ENCODE data around the gene SCGB1D1. TPM values are rescaled to one million over a fixed set of nuclear protein-coding genes. Genes with fewer than 3 reads are reported as not detected.

SCGB1D1 gene
- total RNA-seq, 1 donor from 2014 or later = not detected

DNA sequence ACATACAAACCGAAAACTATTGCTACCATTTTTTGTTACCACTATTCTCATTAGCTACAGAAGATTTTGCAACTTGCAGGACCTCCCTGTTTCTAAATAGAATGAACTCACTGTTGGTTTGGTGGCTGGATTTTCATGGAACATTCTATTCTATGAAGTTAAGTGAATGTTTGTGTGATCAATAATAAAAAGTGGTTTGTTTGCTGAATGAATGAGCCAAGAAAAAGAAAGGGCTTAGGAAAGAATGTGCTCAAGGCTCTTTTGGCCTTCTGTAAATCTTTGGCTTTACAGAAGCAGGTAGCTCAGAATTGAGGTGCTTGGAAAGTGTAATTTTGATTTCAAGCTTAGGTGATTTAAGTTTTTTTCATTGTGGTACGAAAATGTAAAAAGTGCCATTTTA, 46.2 kb downstream of the SCGB1D1 start:
- H3K27me3 ChIP-seq = no peaks in the 10 kb centered on the region
- no peaks in the 10 kb centered on the region for H3K36me3 ChIP-seq
- no peaks in the 10 kb centered on the region for H3K79me2 ChIP-seq (ENCODE audit: low read depth)
- no peak for TF ChIP-seq EZH2phosphoT487 (IDR thresholded peaks at IDR 0.05)
- TF ChIP-seq EZH2 (IDR thresholded peaks at IDR 0.05) = no peak
- TF ChIP-seq, protein P1, sequence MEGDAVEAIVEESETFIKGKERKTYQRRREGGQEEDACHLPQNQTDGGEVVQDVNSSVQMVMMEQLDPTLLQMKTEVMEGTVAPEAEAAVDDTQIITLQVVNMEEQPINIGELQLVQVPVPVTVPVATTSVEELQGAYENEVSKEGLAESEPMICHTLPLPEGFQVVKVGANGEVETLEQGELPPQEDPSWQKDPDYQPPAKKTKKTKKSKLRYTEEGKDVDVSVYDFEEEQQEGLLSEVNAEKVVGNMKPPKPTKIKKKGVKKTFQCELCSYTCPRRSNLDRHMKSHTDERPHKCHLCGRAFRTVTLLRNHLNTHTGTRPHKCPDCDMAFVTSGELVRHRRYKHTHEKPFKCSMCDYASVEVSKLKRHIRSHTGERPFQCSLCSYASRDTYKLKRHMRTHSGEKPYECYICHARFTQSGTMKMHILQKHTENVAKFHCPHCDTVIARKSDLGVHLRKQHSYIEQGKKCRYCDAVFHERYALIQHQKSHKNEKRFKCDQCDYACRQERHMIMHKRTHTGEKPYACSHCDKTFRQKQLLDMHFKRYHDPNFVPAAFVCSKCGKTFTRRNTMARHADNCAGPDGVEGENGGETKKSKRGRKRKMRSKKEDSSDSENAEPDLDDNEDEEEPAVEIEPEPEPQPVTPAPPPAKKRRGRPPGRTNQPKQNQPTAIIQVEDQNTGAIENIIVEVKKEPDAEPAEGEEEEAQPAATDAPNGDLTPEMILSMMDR (IDR thresholded peaks at IDR 0.05) = no peak
- DNase-seq (ENCODE audit: low spot score) = no peak
- H3K9ac ChIP-seq = no peak overlapping the region
- no peaks in the 10 kb centered on the region for H4K20me1 ChIP-seq (ENCODE audit: low read depth)
- H3K4me3 ChIP-seq = no peak overlapping the region
- H3K9me3 ChIP-seq (ENCODE audit: low read depth) = no peaks in the 10 kb centered on the region
- Mint-ChIP-seq H3K9me3 (no peaks in the 10 kb centered on the region), H3K4me1 (no peaks in the 10 kb centered on the region), H3K36me3 (no peaks in the 10 kb centered on the region), H3K27me3 (ENCODE audit: insufficient read depth, low read depth) (peaks cover 9% of the 10 kb centered on the region), H3K4me3 (no peak overlapping the region), H3K27ac (no peak overlapping the region)
- H2AFZ ChIP-seq (replicated peaks) = no peak overlapping the region
- no peak overlapping the region for H3K4me2 ChIP-seq
- H3K27ac ChIP-seq = no peak overlapping the region
- no peaks in the 10 kb centered on the region for H3K4me1 ChIP-seq
- no peaks in the 10 kb centered on the region for H3F3A ChIP-seq (ENCODE audit: low read depth)

DNA sequence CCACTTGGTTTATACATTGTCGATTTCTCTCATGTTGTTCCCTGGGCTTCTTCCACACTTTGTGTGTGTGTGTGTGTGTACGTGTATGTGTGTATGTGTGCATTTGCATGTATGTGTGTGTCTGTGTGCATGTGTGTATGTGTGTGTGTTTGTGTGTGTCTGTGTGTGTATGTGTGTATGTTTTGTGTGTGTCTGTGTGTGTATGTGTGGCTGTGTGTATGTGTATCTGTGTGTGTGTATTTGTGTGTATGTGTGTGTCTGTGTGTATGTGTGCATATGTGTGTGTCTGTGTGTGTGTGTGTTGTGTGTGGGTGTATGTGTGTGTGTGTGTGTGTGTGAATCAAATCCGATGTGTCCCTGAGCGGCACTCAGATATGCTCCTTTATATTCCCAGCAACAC, 47.5 kb downstream of the SCGB1D1 start:
- H4K20me1 ChIP-seq (ENCODE audit: low read depth) = no peaks in the 10 kb centered on the region
- no peaks in the 10 kb centered on the region for H3K9me3 ChIP-seq (ENCODE audit: low read depth)
- no peaks in the 10 kb centered on the region for H3K4me1 ChIP-seq
- Mint-ChIP-seq H3K27me3 (ENCODE audit: insufficient read depth, low read depth) (peaks cover 7% of the 10 kb centered on the region), H3K27ac (no peak overlapping the region), H3K36me3 (no peaks in the 10 kb centered on the region), H3K4me1 (peaks cover 2% of the 10 kb centered on the region), H3K4me3 (no peak overlapping the region), H3K9me3 (no peaks in the 10 kb centered on the region)
- H3K79me2 ChIP-seq (ENCODE audit: low read depth) = no peaks in the 10 kb centered on the region
- no peaks in the 10 kb centered on the region for H3K36me3 ChIP-seq
- H3K4me3 ChIP-seq = no peak overlapping the region
- H2AFZ ChIP-seq (replicated peaks) = no peak overlapping the region
- H3K4me2 ChIP-seq = no peak overlapping the region
- no peak overlapping the region for H3K27ac ChIP-seq
- no peaks in the 10 kb centered on the region for H3F3A ChIP-seq (ENCODE audit: low read depth)
- no peak for DNase-seq (ENCODE audit: low spot score)
- H3K9ac ChIP-seq = no peak overlapping the region
- TF ChIP-seq EZH2phosphoT487 (IDR thresholded peaks at IDR 0.05) = no peak
- TF ChIP-seq, protein P1 (IDR thresholded peaks at IDR 0.05) = no peak
- no peak for TF ChIP-seq EZH2 (IDR thresholded peaks at IDR 0.05)
- H3K27me3 ChIP-seq = no peaks in the 10 kb centered on the region

DNA sequence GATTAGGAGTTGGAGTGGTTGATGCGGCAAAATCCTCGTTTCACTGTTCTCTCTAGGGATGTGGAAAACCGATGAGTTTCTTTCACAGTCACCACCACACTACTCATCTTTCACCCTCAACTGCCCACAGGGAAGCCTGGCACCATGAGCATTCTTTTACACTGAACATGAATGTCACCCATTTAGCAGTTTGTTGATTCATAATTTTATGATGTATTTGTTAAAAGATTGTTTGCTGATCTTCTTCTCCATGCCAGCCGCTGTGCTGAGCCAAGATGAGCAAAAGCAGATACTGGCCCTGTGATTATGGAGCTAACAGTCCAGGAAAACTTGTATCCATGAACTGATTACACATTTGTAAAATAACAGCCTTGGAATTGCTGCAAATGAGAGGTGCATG, 48.1 kb downstream of the SCGB1D1 start:
- H3K27me3 ChIP-seq = no peaks in the 10 kb centered on the region
- H2AFZ ChIP-seq (replicated peaks) = no peak overlapping the region
- no peak overlapping the region for H3K9ac ChIP-seq
- TF ChIP-seq EZH2phosphoT487 (IDR thresholded peaks at IDR 0.05) = no peak
- TF ChIP-seq, protein P1 (IDR thresholded peaks at IDR 0.05) = no peak
- no peak for TF ChIP-seq EZH2 (IDR thresholded peaks at IDR 0.05)
- peaks cover 7% of the 10 kb centered on the region for H3K27me3 Mint-ChIP-seq (ENCODE audit: insufficient read depth, low read depth)
- H3K27ac Mint-ChIP-seq = no peak overlapping the region
- no peak overlapping the region for H3K4me2 ChIP-seq
- no peaks in the 10 kb centered on the region for H3K4me1 ChIP-seq
- no peaks in the 10 kb centered on the region for H4K20me1 ChIP-seq (ENCODE audit: low read depth)
- no peaks in the 10 kb centered on the region for H3F3A ChIP-seq (ENCODE audit: low read depth)
- H3K9me3 Mint-ChIP-seq = no peaks in the 10 kb centered on the region
- H3K36me3 Mint-ChIP-seq = no peaks in the 10 kb centered on the region
- H3K4me3 Mint-ChIP-seq = no peak overlapping the region
- H3K36me3 ChIP-seq = no peaks in the 10 kb centered on the region
- no peak overlapping the region for H3K4me3 ChIP-seq
- no peak for DNase-seq (ENCODE audit: low spot score)
- no peak overlapping the region for H3K27ac ChIP-seq
- H3K4me1 Mint-ChIP-seq = peaks cover 5% of the 10 kb centered on the region
- no peaks in the 10 kb centered on the region for H3K79me2 ChIP-seq (ENCODE audit: low read depth)
- H3K9me3 ChIP-seq (ENCODE audit: low read depth) = no peaks in the 10 kb centered on the region
